Measurements from ENCODE around the gene ITPR2.
A peak's percentile ranks its signal among the peaks of the same experiment; 100 is the strongest.

The ITPR2 gene

DNA sequence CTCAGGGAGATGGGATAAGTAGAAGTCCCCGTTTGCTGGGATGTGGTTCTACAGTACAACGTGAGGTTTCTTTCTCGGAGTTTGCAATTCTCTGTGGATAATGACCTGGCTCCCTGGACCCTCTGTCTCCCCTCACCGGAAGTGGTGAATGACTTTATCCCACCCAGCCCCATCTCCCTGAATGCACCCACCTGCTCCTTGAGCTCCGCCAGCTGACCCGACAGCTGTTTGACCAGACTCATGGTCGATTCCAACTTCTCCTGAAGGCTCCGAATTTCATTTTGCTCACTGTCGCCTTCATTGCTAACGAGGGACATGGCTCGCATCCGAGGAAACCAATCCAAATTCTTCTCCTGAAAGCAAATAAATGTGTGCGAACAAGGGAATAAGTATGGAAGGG, 493.0 kb downstream of the ITPR2 start:
- no peaks in the 10 kb centered on the region for H3K27me3 ChIP-seq (ENCODE audit: insufficient read depth, low read length)
- H4K91ac ChIP-seq (ENCODE audit: low read depth, low read length) = no peak overlapping the region
- H3K9me3 ChIP-seq (ENCODE audit: insufficient read depth, low read depth, low read length) = no peaks in the 10 kb centered on the region
- H2AFZ ChIP-seq (ENCODE audit: insufficient read depth, low read length, poor library complexity) = no peak overlapping the region
- H2BK12ac ChIP-seq (ENCODE audit: low read length) = peak overlapping the region; percentile 8
- no peak overlapping the region for H2BK120ac ChIP-seq (ENCODE audit: insufficient read depth, low read length, poor library complexity)
- H3K23ac ChIP-seq (ENCODE audit: low read length) = no peak overlapping the region
- H3K4me1 ChIP-seq (ENCODE audit: control insufficient read depth in 1 of 2, insufficient read depth in 2 of 2, low read length in 2 of 2) = peaks cover 2 to 13% of the 10 kb centered on the region in 2 experiments
- H3K4me3 ChIP-seq (ENCODE audit: low read depth, low read length) = no peak overlapping the region
- H3K4me2 ChIP-seq (ENCODE audit: low read length) = no peak overlapping the region
- H3K36me3 ChIP-seq (ENCODE audit: control insufficient read depth in 1 of 2, insufficient read depth in 2 of 2, low read length in 2 of 2) = no peaks in the 10 kb centered on the region
- H3K14ac ChIP-seq (ENCODE audit: low read length) = no peak overlapping the region
- H2AK5ac ChIP-seq (ENCODE audit: low read length) = no peak overlapping the region
- H4K12ac ChIP-seq (ENCODE audit: low read depth, low read length) = no peak overlapping the region
- H4K8ac ChIP-seq (ENCODE audit: low read depth, low read length) = no peak overlapping the region
- no peak overlapping the region for H3K18ac ChIP-seq (ENCODE audit: low read length)
- no peak overlapping the region for H3K9ac ChIP-seq (ENCODE audit: low read length)
- no peak overlapping the region for H3K4ac ChIP-seq (ENCODE audit: low read depth, low read length)
- no CpG with 5 or more reads among the region's 13 CpGs for WGBS (ENCODE audit: extremely low coverage, insufficient coverage, insufficient read length)
- no peak for DNase-seq
- H3K79me1 ChIP-seq (ENCODE audit: low read length) = no peaks in the 10 kb centered on the region
- no peak overlapping the region for H3K27ac ChIP-seq (ENCODE audit: low read depth, low read length)
- H2BK5ac ChIP-seq (ENCODE audit: low read depth, low read length, poor library complexity) = no peak overlapping the region
- H3K79me2 ChIP-seq (ENCODE audit: control insufficient read depth, insufficient read depth, low read length, poor library complexity) = no peaks in the 10 kb centered on the region

DNA sequence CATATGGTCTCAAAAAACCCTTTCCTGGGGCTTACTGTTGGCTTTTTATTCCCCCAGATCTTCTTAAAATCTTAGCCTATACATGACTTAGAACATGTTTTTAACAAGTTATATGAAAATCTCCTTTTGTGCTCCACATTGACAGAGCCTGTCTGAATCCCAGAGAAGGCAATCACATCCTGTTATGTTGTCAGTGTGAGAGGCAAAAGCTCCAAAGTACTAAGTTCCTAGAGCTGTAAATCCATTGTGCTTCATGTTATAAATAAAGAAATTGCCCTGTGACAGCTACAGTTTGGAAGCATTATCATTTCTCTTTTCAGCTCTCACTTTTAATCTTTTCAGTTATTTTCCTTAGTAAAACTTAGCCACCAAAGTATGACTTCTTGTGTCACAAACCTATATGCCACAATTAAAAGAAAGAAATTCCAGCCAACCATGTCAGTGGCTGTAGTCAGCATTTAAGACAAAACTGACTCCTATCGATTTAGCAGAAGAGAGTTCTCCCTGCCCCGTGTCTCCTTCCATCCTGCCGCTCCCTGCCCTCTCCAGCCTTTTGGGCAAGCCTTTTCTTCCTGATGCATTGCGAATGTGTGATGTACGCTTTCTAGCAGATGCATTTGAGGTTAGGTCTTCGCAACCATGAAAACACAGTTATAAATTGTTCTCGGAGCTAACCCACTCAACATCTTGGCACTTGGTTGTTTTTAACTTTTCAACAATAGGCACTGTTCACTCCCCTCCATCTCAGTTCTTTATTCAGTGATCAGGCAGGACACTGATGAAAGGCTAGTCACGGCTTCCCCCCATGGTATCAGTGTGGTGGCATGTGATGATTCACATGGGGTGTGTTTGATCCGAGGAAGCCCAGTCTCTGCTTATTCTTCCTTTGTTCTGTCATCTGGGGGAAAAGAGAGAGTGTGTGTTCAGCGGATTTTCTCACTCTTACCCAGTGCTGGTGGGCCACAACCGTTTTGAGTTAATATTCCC, 494.1 kb downstream of the ITPR2 start:
- Histone ChIP-seq H3K79me2 (ENCODE audit: control insufficient read depth, insufficient read depth, low read length, poor library complexity) (no peaks in the 10 kb centered on the region), H3K4me1 (ENCODE audit: control insufficient read depth in 1 of 2, insufficient read depth in 2 of 2, low read length in 2 of 2) (peaks cover 2 to 13% of the 10 kb centered on the region in 2 experiments), H3K79me1 (ENCODE audit: low read length) (no peaks in the 10 kb centered on the region), H2BK5ac (ENCODE audit: low read depth, low read length, poor library complexity) (no peak overlapping the region), H3K4me2 (ENCODE audit: low read length) (no peak overlapping the region), H3K27me3 (ENCODE audit: insufficient read depth, low read length) (no peaks in the 10 kb centered on the region), H3K27ac (ENCODE audit: low read depth, low read length) (no peak overlapping the region), H3K9me3 (ENCODE audit: insufficient read depth, low read depth, low read length) (peaks cover 2% of the 10 kb centered on the region), H3K4ac (ENCODE audit: low read depth, low read length) (no peak overlapping the region), H4K91ac (ENCODE audit: low read depth, low read length) (peak overlapping the region; percentile 10), H2AK5ac (ENCODE audit: low read length) (no peak overlapping the region), H3K9ac (ENCODE audit: low read length) (no peak overlapping the region), H4K12ac (ENCODE audit: low read depth, low read length) (no peak overlapping the region), H2AFZ (ENCODE audit: insufficient read depth, low read length, poor library complexity) (no peak overlapping the region), H3K23ac (ENCODE audit: low read length) (no peak overlapping the region), H3K36me3 (ENCODE audit: control insufficient read depth in 1 of 2, insufficient read depth in 2 of 2, low read length in 2 of 2) (no peaks in the 10 kb centered on the region), H3K18ac (ENCODE audit: low read length) (no peak overlapping the region), H3K14ac (ENCODE audit: low read length) (no peak overlapping the region), H3K4me3 (ENCODE audit: low read depth, low read length) (no peak overlapping the region), H4K8ac (ENCODE audit: low read depth, low read length) (no peak overlapping the region), H2BK12ac (ENCODE audit: low read length) (peak overlapping the region; percentile 59), H2BK120ac (ENCODE audit: insufficient read depth, low read length, poor library complexity) (no peak overlapping the region)
- no CpG with 5 or more reads among the region's 11 CpGs for WGBS (ENCODE audit: extremely low coverage, insufficient coverage, insufficient read length)
- no peak for DNase-seq

DNA sequence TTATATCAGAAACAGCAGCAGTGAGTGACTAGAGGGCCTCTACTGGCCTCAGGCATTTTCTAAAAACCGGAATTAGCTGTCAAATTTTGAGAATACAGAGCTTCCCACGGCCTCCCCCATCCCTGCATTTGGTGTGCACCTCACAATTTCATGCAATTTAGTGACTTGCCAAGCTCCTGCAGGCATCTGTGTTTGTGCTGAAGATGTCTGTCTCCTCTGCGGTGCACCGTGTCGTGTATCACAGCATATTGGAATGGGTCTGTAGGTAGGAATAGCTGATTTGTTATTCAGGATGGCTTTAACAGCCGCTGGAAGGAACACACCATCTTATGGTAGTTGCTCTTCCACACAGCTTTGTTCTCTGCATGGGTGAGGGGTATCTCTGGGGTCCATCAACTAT, 497.3 kb downstream of the ITPR2 start:
- Histone ChIP-seq H2AK5ac (ENCODE audit: low read length) (no peak overlapping the region), H3K36me3 (ENCODE audit: control insufficient read depth in 1 of 2, insufficient read depth in 2 of 2, low read length in 2 of 2) (no peaks in the 10 kb centered on the region), H3K4ac (ENCODE audit: low read depth, low read length) (no peak overlapping the region), H2BK12ac (ENCODE audit: low read length) (no peak overlapping the region), H3K9ac (ENCODE audit: low read length) (no peak overlapping the region), H2AFZ (ENCODE audit: insufficient read depth, low read length, poor library complexity) (no peak overlapping the region), H2BK5ac (ENCODE audit: low read depth, low read length, poor library complexity) (no peak overlapping the region), H2BK120ac (ENCODE audit: insufficient read depth, low read length, poor library complexity) (no peak overlapping the region), H3K9me3 (ENCODE audit: insufficient read depth, low read depth, low read length) (peaks cover 2% of the 10 kb centered on the region), H3K14ac (ENCODE audit: low read length) (no peak overlapping the region), H3K18ac (ENCODE audit: low read length) (no peak overlapping the region), H3K27me3 (ENCODE audit: insufficient read depth, low read length) (no peaks in the 10 kb centered on the region), H3K4me2 (ENCODE audit: low read length) (no peak overlapping the region), H3K4me1 (ENCODE audit: control insufficient read depth in 1 of 2, insufficient read depth in 2 of 2, low read length in 2 of 2) (peaks cover 2 to 12% of the 10 kb centered on the region in 2 experiments), H3K4me3 (ENCODE audit: low read depth, low read length) (no peak overlapping the region), H4K91ac (ENCODE audit: low read depth, low read length) (no peak overlapping the region), H4K8ac (ENCODE audit: low read depth, low read length) (no peak overlapping the region), H3K79me1 (ENCODE audit: low read length) (no peaks in the 10 kb centered on the region), H3K27ac (ENCODE audit: low read depth, low read length) (no peak overlapping the region), H4K12ac (ENCODE audit: low read depth, low read length) (no peak overlapping the region), H3K23ac (ENCODE audit: low read length) (no peak overlapping the region), H3K79me2 (ENCODE audit: control insufficient read depth, insufficient read depth, low read length, poor library complexity) (no peaks in the 10 kb centered on the region)
- no peak for DNase-seq
- no CpG with 5 or more reads among the region's 6 CpGs for WGBS (ENCODE audit: extremely low coverage, insufficient coverage, insufficient read length)

DNA sequence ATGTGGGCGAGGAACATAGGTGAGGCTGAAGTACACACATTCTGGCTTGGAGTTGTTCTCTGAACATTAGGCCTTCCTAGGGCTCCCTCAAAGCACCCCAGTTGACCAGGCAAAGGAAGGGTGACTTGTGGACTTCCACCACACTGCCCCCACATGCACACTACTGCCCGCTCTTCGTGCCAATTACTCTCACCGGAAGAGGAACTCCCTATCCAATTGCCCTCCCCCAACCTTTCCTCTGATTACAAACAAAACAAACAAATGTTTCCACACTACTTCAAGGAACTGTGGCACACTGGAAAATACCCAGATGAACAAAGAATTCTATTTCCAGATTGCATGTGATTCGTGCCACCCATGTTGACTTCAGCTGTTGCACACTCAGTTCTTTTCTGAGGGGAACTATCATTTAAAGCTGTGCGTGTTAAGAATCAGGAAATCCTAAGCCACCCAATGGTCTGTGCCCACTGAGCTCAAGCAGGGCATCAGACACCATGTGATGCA, 498.3 kb downstream of the ITPR2 start:
- no peak overlapping the region for H2BK5ac ChIP-seq (ENCODE audit: low read depth, low read length, poor library complexity)
- H3K36me3 ChIP-seq (ENCODE audit: control insufficient read depth in 1 of 2, insufficient read depth in 2 of 2, low read length in 2 of 2) = no peaks in the 10 kb centered on the region
- H2AK5ac ChIP-seq (ENCODE audit: low read length) = no peak overlapping the region
- no peak overlapping the region for H3K23ac ChIP-seq (ENCODE audit: low read length)
- peak; percentile 8 to 49 for DNase-seq
- H3K9ac ChIP-seq (ENCODE audit: low read length) = no peak overlapping the region
- H3K4ac ChIP-seq (ENCODE audit: low read depth, low read length) = no peak overlapping the region
- H4K91ac ChIP-seq (ENCODE audit: low read depth, low read length) = no peak overlapping the region
- H3K18ac ChIP-seq (ENCODE audit: low read length) = no peak overlapping the region
- no peak overlapping the region for H3K4me2 ChIP-seq (ENCODE audit: low read length)
- no peak overlapping the region for H3K4me3 ChIP-seq (ENCODE audit: low read depth, low read length)
- H2BK12ac ChIP-seq (ENCODE audit: low read length) = no peak overlapping the region
- no peaks in the 10 kb centered on the region for H3K79me2 ChIP-seq (ENCODE audit: control insufficient read depth, insufficient read depth, low read length, poor library complexity)
- no peak overlapping the region for H3K27ac ChIP-seq (ENCODE audit: low read depth, low read length)
- no peak overlapping the region for H4K8ac ChIP-seq (ENCODE audit: low read depth, low read length)
- H3K9me3 ChIP-seq (ENCODE audit: insufficient read depth, low read depth, low read length) = peaks cover 2% of the 10 kb centered on the region
- WGBS (ENCODE audit: extremely low coverage, insufficient coverage, insufficient read length) = no CpG with 5 or more reads among the region's 6 CpGs
- H4K12ac ChIP-seq (ENCODE audit: low read depth, low read length) = no peak overlapping the region
- peaks cover 2 to 6% of the 10 kb centered on the region in 2 experiments for H3K4me1 ChIP-seq (ENCODE audit: control insufficient read depth in 1 of 2, insufficient read depth in 2 of 2, low read length in 2 of 2)
- H2AFZ ChIP-seq (ENCODE audit: insufficient read depth, low read length, poor library complexity) = no peak overlapping the region
- no peak overlapping the region for H2BK120ac ChIP-seq (ENCODE audit: insufficient read depth, low read length, poor library complexity)
- no peak overlapping the region for H3K14ac ChIP-seq (ENCODE audit: low read length)
- H3K27me3 ChIP-seq (ENCODE audit: insufficient read depth, low read length) = no peaks in the 10 kb centered on the region
- no peaks in the 10 kb centered on the region for H3K79me1 ChIP-seq (ENCODE audit: low read length)

All from trophoblast cell (in vitro differentiated cells and primary cell).